GM19397 (cell line): Measurements from ENCODE around the gene TBL2.
"Not testable (repeated sequence)": the region's sequence is repeated elsewhere in the genome, so short reads cannot be mapped to it uniquely, and the experiment has no call there.

Source experiments
- ATAC-seq: cut with Tn5 transposase; IDR thresholded peaks from one replicate; pipeline ENCODE4 v1.9.1; 2021; ENCODE audit warnings: mild to moderate bottlenecking, moderate library complexity; ENCODE audit not compliant: unreplicated experiment

Gene TBL2

GRCh38 chr7:73537051-73537450, 41.3 kb downstream of the TBL2 start:
- ATAC-seq, result no peak

- ATAC-seq, result no peak
Measured at GRCh38 chr7:73536479-73536878, 41.9 kb downstream of the TBL2 start.

GRCh38 chr7:73535918-73536317, 42.5 kb downstream of the TBL2 start:
- not testable (repeated sequence) for ATAC-seq

GRCh38 chr7:73533742-73534141, 44.6 kb downstream of the TBL2 start:
- no peak for ATAC-seq

GRCh38 chr7:73532224-73532623, 46.2 kb downstream of the TBL2 start:
- no peak for ATAC-seq

- no peak for ATAC-seq
Measured at GRCh38 chr7:73530800-73531199, 47.6 kb downstream of the TBL2 start.

- ATAC-seq, result no peak
Measured at GRCh38 chr7:73526896-73527821, 51.2 kb downstream of the TBL2 start.

GRCh38 chr7:73526158-73526494, 52.3 kb downstream of the TBL2 start:
- not testable (repeated sequence) for ATAC-seq

GRCh38 chr7:73522105-73522872, 56.1 kb downstream of the TBL2 start, which contains the start of gene BAZ1B:
Gene BAZ1B (minus strand): TSS chr7:73522293. CDS start chr7:73521933, 360 bp downstream.
- peak; percentile 89 for ATAC-seq

GRCh38 chr7:73521636-73522104, 56.7 kb downstream of the TBL2 start:
- ATAC-seq, result peak; percentile 46

- ATAC-seq, result no peak
Measured at GRCh38 chr7:73520673-73521635, 57.4 kb downstream of the TBL2 start.

- no peak for ATAC-seq
Measured at GRCh38 chr7:73519867-73520672, 58.3 kb downstream of the TBL2 start.

GRCh38 chr7:73518470-73518869, 59.9 kb downstream of the TBL2 start:
- ATAC-seq, result no peak
